LNCaP clone FGC (cell line): ENCODE results near the gene ABCC8.

Experiments used
- DNase-seq: peaks from one replicate; pipeline ENCODE4 v3.0.0-alpha.2; 2011; ENCODE audit warnings: low read depth
- H3K4me3 ChIP-seq: 2 replicates; pipeline ENCODE4 v1.5.1; 2011; ENCODE audit warnings: mild to moderate bottlenecking, low read depth, low read length, control low read depth
- CTCF ChIP-seq: IDR thresholded peaks from 2 replicates; pipeline ENCODE4 v1.5.1; 2012; ENCODE audit warnings: mild to moderate bottlenecking; ENCODE audit not compliant: control insufficient read depth, insufficient read depth; ENCODE audit errors: extremely low read depth

Gene ABCC8

GRCh38 chr11:17402486-17402885 is 74.2 kb downstream of the ABCC8 start:
- H3K4me3 ChIP-seq, result no peak overlapping the region
- TF ChIP-seq CTCF, result no peak
- DNase-seq, result no peak

- no peak for DNase-seq
- no peak for TF ChIP-seq CTCF
- no peak overlapping the region for H3K4me3 ChIP-seq
Measured at GRCh38 chr11:17401841-17402240, 74.8 kb downstream of the ABCC8 start.

- no peak overlapping the region for H3K4me3 ChIP-seq
- TF ChIP-seq CTCF, result no peak
- no peak for DNase-seq
Measured at GRCh38 chr11:17401316-17401715, 75.3 kb downstream of the ABCC8 start.

GRCh38 chr11:17400048-17400775 is 76.4 kb downstream of the ABCC8 start:
- TF ChIP-seq CTCF, result no peak
- no peak overlapping the region for H3K4me3 ChIP-seq
- DNase-seq, result no peak

- no peak for DNase-seq
- no peak for TF ChIP-seq CTCF
- no peak overlapping the region for H3K4me3 ChIP-seq
Measured at GRCh38 chr11:17399236-17399635, 77.4 kb downstream of the ABCC8 start.

- no peak for TF ChIP-seq CTCF
- no peak overlapping the region for H3K4me3 ChIP-seq
- no peak for DNase-seq
Measured at GRCh38 chr11:17397311-17398002, 79.2 kb downstream of the ABCC8 start.
